HepG2 (cell line): ENCODE measurements around the gene MRPL36. TPM values are rescaled to one million over a fixed set of nuclear protein-coding genes. Genes with fewer than 3 reads are reported as not detected.

ENCODE experiments used
- ATF4 ChIP-seq, 2 experiments: fragments of 450-650 bp in 1 of 2; sonication (generic) in 1 of 2; formaldehyde crosslinking; IDR thresholded peaks; 2 replicates each; pipeline versions ENCODE4 v1.5.0 to v1.8.0; 2020 to 2022; ENCODE audit warnings: mild to moderate bottlenecking in 1 of 2, missing genetic modification reagents in 1 of 2
- CEBPZ ChIP-seq: IDR thresholded peaks from 2 replicates; pipeline ENCODE4 v1.6.1; 2012; ENCODE audit warnings: low read length, improper control_type of control experiment
- FOXJ3 ChIP-seq: sonication (generic); formaldehyde crosslinking; IDR thresholded peaks from 2 replicates; pipeline ENCODE4 v1.4.0; 2020; ENCODE audit warnings: missing genetic modification reagents, mild to moderate bottlenecking, borderline replicate concordance
- HDAC2 ChIP-seq: sonication (generic); formaldehyde crosslinking; IDR thresholded peaks from 2 replicates; pipeline ENCODE4 v1.4.0; 2020; ENCODE audit warnings: missing genetic modification reagents
- PAX8 ChIP-seq: sonication (generic); formaldehyde crosslinking; IDR thresholded peaks from 2 replicates; pipeline ENCODE4 v1.8.0; 2022; ENCODE audit warnings: mild to moderate bottlenecking, missing genetic modification reagents, borderline replicate concordance
- ZBTB39 ChIP-seq: sonication (generic); formaldehyde crosslinking; IDR thresholded peaks from 2 replicates; pipeline ENCODE4 v1.5.0; 2020; ENCODE audit warnings: missing genetic modification reagents
- ZNF558 ChIP-seq: sonication (generic); formaldehyde crosslinking; IDR thresholded peaks from 2 replicates; pipeline ENCODE4 v1.9.0; 2022; ENCODE audit warnings: mild to moderate bottlenecking, missing genetic modification reagents, borderline replicate concordance
- ZNF800 ChIP-seq: sonication (generic); formaldehyde crosslinking; IDR thresholded peaks from 2 replicates; pipeline ENCODE4 v1.4.0; 2020; ENCODE audit warnings: missing genetic modification reagents
- polyA plus RNA-seq, 8 experiments: library from polyadenylated mRNA; depleted of rRNA in 3 of 8; stranded (reverse) in 7 of 8; unstranded in 1 of 8; fragments of >200 nt; fragmentation: Illumina TruSeq in 4 of 8; extraction: Trizol in 4 of 8; gene quantifications; 2 replicates each; pipeline versions ENCODE4 v1.2.1 to v1.2.3, GENCODE V29; 2011 to 2016; ENCODE audit warnings: low read depth in 4 of 8, missing spikeins in 1 of 8, mixed read lengths in 1 of 8; ENCODE audit not compliant: insufficient read depth in 1 of 8
- total RNA-seq, 5 experiments: library from RNA; depleted of rRNA; stranded (reverse); fragments of >200 nt; fragmentation: Illumina TruSeq; extraction: Trizol; gene quantifications; 2 replicates each; pipeline ENCODE4 v1.2.3, GENCODE V29; 2016; ENCODE audit warnings: low read depth in 1 of 5

MRPL36 gene
- total and polyA plus RNA-seq, 2 of the 13 experiments (the other 11 are each of a cell fraction or from before 2014, with no cell fraction given): 71.3 to 113 TPM

- TF ChIP-seq ZBTB39: no peak
- no peak for TF ChIP-seq ATF4 (CRISPR knock-in tag; IDR thresholded peaks at IDR 0.05)
- no peak for TF ChIP-seq CEBPZ
- TF ChIP-seq PAX8: no peak
- no peak for TF ChIP-seq ZNF800 (CRISPR knock-in tag)
- no peak for TF ChIP-seq FOXJ3
- TF ChIP-seq ZNF558: no peak
- TF ChIP-seq HDAC2 (CRISPR knock-in tag): no peak
These were observed 33.0 kb upstream of the MRPL36 start (continued) for GRCh38 chr5:1832511-1833250.
